GM21526 (cell line): Measurements from ENCODE around the gene CAPN7.

Source experiments
- ATAC-seq: cut with Tn5 transposase; IDR thresholded peaks from one replicate; pipeline ENCODE4 v1.9.1; 2021; ENCODE audit warnings: moderate library complexity; ENCODE audit not compliant: unreplicated experiment, low FRiP score

The CAPN7 gene

DNA sequence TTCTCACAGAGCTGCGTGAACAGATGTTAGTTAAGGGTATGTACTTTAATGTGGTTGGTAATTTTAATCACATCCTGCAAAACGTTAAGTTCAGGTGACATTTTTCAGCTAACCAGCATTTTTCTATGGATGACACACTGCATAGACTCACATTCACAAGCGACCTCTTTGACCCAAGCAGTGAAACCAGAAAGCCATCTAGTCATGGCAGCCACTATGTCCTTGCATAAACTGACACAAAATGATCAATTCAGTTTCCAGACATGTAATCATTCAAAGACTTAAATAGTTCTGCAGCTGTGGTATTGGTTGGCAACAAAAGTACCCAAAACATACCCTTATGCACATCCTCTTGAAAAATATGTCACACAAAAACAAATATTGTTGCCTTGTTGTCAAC, 7.4 kb upstream of the CAPN7 start:
- no peak for ATAC-seq

DNA sequence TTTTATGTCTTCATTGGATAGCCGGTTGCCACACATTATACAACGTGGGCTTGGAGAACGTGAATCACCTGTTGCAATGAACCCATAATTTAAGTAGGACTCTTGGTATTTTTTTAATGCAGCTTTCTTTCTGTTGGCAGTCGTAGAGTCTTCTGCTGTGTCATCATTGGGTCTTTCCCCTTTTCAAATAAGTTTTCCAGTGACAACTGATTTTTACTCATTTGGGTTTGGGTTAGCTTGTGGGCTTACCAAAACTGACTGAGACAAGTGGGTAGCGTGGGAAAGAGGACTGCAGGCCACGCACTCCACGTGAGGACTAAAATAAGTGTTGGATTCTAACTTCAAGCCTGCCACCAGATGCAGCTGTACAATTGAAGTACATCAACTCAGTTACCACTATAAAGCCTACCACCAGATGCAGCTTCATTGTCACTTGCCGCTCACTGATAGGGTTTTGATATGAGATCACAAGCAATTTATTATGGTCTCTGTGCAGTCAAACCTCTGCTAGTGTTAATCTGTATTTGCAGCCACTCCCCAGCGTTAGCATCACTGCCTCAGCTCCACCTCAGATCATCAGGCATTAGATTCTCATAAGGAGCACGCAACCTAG, 6.4 kb upstream of the CAPN7 start:
- ATAC-seq: no peak

DNA sequence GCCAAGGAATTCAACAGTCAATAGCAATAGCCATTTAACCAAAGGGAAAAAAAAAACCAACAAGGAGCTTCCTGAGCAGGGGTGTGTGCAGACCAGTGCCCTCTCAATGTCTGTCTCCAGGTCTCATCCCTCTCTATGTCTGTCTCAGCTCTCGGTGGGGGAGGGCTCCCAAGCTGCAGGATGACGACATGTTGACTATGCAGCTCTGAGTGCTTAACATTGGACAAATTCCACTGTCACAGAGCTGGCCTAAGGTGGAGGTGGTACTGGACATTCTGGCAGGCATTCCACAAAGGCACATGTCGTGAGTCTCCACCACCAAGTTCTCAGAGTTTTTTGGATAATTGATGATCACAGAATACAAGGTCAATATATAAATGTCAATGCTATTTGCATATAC, 2.0 kb upstream of the CAPN7 start:
- ATAC-seq: no peak

DNA sequence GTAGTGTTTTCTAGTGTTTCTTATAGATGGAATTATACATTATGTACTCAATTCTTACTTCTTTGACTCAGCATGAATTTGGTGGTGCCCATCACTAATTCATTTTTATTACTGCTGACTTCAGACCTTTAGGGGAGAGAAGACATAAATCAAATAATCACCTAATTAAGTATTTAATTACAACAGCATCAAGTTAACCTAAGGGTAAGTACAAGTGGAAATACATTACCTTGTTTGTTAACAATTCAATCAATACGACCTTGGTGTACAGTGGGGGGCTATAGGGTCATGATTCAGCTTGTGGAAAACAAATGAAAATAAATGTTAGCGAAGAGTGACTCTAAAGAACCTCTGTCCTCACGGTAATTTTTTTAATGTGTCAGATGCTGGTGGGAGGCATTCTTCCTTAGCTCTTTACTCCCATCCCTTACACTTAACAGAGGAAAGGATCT, 538 bp upstream of the CAPN7 start:
- no peak for ATAC-seq

DNA sequence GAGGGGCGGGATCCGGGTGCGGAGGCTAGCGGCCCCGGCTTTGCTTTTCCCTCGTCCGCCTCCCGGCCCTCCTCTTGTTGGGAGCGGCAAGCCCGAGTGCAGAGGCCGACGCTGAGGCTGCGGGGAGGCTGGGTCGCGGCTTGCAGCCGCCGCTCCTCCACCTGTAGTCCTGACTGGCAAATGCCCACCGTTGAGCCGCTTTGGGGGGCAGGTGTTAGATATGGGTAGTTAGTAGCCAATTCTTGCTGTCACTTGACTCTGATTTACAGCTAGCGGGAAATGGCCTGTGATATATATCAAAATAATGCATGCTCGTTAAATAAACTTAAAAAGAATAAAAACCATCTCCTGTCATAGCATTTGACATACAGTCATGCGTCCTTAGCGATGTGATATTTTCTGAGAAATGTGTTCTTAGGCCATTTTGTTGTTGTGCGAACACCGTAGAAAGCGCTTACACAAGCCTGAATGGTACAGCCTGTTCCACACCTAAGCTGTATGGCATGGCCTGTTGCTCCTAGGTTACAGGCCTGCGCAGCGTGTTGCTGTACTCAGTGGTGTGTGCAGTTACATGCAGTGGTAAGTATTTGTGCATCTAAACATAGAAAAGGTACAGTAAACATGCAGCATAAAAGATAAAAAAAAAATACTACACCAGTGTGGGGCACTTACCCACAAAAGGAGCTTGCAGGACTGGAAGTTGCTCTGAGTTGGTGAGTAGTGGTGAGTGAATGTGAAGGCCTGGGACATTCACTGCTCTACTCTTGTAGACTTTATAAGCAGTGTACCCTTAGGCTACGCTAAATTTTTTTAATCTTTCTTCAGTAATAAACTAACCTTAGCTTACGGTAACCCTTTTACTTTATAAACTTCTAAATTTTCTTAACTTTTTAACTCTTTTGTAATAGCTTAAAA, 873 bp downstream of the CAPN7 start:
- peak; percentile 27 for ATAC-seq

DNA sequence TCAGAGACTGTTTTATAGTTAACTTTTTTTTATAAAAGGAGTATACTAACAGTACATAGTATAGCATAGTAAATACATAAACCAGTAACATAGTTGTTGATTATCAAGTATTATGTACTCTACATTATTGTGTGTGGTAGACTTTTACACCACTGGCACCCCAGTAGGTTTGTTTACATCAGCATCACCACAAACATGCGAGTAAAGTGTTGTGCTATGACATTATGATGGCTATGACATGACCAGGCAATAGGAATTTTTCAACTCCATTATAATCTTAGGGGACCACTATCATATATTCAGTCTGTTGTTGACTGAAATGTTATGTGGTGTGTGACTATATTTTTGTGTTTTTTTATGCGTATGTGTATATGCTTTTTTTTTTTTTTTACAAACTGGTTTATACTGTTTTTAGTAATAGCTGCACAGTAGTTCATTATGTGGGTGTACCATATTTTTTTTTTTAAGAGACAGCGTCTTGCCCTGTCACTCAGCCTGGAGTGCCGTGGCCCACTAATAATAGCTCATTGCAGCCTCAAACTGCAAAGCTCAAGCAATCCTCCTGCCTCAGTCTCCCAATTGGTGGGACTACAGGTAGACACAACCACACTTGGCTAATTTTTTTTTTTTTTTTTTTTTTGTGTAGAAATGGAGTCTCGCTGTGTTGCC, 1.9 kb downstream of the CAPN7 start:
- ATAC-seq: no peak

DNA sequence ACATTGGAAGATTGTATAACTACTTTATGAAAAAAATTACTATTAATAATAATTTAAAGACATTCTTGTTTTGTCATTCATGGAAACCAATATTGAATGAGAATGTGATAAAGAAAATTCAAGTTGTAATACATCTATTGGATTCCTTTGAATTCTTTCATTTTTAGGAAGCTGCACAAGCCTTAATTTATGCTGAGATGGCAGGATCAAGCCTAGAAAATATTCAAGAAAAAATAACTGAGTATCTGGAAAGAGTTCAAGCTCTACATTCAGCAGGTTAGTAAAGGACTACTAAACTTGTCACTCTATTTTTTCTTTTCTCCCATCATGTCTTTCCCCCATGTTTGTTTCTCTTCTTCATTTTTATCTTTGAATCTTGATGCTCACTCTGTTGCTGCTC, 5.9 kb downstream of the CAPN7 start:
- ATAC-seq: no peak

DNA sequence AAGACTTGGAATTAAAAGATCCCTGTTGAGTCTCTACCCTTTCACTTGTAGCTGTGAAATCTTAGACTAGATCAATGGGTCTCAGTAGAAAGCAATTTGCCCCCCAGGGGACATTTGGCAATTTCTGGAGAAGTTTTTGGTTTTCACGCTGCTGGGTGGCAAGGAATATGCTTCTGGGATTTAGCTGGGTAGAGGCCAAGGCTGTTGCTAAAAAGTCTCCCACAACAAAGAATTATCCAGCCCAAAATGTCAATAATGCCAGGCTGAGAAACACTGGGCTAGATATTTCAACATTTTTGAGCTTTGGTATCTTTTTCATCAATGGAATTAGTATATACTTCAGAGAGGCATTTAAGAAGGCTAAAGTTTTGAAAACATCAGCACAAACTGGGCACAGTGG, 8.7 kb downstream of the CAPN7 start:
- ATAC-seq: no peak

DNA sequence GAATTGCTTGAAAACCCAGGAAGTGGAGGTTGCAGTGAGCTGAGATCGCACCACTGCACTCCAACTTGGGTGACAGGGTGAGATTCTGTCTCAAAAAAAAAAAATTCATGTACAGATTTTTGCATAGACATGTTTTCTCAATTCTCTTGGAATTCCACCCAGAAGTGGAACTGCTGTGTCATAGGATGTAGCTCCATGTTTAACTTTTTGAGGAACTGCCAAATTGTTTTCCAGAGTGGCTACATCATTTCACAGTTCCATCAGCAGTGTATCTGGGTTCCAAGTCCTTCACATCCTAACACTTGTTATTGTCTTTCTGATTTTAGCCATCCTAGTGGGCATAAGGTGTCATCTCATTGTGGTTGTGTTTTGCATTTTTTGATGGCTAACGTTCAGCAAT, 9.9 kb downstream of the CAPN7 start:
- ATAC-seq: no peak

DNA sequence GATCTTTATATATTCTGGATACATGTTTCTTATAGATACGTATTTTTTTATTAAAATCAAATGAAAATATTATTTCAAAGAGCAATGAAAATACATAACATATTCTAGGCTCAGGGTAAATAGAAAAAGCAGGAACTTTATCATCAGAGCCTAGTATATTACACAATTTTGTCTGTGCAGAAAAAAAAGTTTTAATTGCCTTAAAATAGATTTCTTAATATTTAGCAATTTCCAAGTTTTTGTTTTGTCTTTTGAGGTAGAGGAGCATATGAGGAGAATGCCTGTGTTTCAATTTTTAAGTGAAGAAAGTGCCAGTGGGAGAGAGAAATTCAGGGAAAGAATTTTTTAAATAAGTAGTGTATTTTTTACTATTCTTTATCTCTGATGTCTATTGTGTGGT, 10.5 kb downstream of the CAPN7 start:
- ATAC-seq: no peak

DNA sequence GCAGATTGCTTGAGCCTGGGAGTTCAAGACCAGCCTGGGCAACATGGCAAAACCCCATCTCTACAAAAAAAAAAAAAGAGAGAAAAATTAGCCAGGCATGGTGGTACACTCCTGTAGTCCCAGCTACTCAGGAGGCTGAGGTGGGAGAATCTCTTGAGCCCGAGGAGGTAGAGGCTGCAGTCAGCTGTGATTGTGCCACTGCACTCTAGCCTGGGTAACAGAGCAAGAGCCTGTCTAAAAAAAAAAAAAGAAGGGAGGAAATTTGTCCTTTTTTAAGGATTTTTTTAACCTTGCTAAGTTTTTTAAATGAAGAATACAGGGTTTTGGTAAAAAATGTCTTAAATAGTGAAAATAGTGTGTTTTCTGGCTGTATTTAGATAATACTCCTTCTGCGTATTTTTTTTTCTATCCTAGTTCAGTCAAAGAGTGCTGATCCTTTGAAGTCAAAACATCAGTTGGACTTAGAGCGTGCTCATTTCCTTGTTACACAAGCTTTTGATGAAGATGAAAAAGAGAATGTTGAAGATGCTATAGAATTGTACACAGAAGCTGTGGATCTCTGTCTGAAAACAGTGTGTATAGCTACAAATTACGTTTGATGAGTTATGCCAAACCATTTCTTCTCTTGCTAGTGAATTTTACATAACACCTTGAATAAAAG, 11.1 kb downstream of the CAPN7 start:
- no peak for ATAC-seq

DNA sequence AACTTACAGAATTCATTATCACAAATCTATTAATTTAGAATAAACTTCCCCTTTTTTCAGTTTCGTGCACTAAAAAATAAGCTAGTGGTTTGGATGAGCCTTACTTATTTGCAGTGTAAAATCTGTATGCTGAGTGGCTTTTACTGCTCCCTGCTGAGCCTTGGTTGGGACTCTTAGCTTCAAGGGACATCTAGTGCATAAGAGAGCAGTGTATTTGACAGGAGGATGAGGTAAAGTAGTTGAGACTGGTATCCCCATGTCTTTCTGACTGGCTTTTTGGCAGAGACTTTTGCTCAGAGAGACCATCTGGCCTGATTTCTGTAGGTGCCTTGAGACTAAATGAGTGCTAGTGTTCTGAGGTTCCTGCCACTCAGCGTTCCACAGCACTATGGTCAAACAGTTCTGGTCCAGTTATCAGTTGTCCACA, 11.8 kb downstream of the CAPN7 start:
- no peak for ATAC-seq

DNA sequence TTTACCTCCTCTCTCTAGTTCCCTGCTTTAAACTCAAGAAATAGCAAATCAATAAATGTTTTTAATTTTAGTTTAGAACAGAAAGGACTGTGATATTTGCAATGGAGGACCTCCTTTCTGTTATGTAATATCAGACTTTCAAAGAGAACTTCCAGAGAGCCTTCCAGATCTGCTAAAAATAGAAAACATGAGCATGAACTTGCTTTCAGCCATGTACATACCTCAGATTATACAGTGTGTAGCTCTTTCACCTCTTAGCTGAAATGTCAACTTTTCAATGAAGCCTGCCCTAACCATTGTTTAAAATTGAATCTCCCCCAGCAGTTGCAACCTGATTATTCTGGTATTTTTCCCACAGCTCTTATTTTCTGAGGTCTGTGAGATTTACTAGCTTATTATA, 12.6 kb downstream of the CAPN7 start:
- ATAC-seq: no peak

DNA sequence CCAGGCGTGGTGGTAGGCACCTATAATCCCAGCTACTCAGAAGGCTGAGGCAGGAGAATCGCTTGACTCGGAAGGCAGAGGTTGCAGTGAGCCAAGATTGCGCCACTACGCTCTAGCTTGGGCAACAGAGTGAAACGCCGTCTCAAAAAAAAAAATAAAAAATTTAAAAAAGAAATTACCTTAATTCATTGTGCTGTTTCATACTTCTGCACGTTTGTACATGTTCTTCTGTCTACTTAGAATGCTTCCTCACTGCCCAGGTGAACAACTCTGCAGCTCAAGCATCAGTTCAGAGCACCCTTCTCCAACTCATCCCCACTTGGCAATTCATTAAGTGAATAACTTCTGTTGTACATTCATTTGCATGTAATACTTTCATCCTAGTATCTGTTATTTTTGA, 14.0 kb downstream of the CAPN7 start:
- no peak for ATAC-seq

DNA sequence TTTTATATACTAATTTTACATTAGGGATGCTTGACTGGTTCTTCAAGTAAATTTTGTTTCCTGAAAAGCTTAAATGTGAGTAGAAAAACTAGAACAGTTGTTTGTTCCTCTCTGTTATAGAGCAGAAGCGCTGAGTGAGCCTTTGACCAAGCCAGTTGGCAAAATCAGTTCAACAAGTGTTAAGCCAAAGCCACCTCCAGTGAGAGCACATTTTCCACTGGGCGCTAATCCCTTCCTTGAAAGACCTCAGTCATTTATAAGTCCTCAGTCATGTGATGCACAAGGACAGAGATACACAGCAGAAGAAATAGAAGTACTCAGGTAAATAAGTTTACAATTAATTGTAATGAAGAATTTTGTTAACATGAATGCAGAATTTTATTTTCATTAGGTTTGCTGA, 14.6 kb downstream of the CAPN7 start:
- ATAC-seq: no peak

DNA sequence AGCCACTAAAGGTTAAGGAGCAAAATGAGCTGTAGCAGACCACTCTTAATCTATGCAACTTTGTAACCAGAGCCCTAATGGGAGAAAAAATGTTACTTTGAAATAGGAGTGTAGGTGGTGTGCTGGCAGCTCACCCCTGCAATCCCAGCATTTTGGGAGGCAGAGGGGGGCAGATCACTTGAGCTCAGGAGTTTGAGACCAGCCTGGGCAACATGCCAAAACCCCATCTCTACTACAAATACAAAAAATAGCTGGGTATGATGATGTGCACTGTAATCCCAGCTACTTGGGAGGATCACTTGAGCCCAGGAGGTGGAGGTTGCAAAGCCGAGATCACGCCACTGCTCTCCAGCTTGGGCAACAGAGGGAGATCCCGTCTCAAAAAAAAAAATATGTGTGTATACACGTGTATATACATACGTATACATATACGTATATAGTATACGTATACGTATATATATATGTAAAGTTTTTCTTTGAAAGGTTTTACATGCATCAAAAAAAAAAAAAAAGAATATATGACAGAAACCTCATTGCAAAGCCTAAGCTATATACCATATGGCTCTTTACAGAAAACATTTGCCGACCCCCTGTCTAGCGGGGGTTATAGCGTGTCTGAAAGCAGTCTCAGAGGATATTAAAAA, 15.7 kb downstream of the CAPN7 start:
- ATAC-seq: no peak

DNA sequence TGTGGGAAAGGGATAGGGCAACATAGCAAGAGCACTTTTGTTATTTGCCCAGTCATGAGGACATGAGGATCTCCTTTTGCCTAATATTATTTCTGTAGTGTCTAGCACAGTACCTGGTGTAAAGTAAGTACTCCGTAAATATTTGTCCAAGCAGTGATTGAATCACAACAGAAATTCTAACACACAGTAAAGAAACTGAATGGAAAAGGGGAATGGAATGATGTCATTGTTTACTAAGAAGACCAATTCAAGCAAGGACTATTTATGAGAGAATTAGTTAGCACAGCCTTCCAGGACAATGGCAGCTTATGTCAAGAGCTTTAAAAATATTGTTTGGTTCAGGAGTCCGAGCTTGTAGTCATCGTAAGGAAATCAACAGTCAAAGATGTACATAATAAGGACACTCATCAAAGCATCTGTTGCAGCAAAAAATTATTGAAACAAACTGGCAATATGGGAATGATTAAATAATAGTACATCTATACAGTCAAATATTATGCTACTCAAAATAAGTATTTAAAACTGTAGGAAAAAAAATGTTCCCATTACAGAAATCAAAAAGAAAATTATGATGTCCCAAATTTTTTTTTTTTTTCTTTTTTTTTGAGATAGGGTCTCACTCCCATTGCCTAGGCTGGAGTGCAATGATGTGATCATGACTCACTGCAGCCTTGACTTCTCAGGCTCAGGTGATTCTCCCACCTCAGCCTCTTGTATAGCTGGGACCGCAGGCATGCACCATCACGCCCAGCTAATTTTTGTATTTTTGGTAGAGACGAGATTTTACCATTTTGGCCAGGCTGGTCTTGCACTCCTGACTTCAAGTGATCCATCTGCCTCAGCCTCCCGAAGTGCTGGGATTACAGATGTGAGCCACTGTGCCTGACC, 17.9 kb downstream of the CAPN7 start:
- no peak for ATAC-seq

DNA sequence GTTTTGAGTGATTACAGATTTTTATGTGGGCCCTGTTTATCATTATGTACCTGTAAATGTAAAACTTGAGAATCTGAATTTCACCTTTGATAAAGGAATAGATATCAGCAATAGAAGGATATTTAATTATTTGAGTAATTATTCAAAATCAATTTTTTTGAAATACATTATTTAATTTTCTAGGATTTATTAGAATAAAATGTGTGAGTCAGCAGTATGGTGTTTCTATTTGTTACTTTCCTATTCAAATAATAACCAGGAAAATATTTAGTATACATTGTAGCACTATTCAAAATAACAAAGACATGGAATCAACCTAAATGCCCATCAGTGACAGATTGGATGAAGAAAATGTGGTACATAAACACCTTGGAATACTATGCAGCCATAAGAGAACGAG, 22.1 kb downstream of the CAPN7 start:
- ATAC-seq: no peak

DNA sequence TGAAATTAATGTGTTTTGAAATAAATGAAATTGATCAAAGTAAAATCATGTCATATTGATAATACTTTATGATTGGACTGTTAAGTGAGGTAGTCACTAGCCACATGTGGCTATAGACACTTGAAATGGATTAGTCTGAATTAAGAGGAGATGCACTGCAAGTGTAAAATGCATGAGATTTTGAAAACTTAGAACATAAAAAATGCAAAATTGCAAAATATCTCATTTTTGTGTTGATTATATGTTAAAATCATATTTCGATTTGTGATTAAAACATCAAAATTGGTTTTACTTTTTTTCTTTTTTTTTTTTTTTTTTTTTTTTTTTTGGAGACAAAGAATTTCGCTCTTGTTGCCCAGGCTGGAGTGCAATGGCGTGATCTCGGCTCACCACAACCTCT, 23.2 kb downstream of the CAPN7 start:
- ATAC-seq: no peak

DNA sequence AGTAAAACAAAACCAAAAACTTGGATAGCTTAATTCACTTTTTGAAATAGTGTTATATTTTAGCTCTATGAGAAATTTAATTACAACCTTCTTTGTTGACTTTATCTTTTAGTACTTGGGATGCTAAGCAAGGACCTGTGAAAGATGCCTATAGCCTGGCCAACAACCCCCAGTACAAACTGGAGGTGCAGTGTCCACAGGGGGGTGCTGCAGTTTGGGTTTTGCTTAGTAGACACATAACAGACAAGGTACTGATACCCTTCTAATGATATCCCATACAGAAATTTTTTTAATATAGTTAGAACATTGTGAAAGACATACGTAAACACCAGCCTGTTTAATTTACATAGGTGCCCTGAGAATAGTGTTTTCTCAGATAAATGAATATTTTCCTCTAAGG, 35.3 kb downstream of the CAPN7 start:
- no peak for ATAC-seq
